Caco-2 (cell line): ENCODE data around the gene ABCF1. TPM values are rescaled to one million over a fixed set of nuclear protein-coding genes. Genes with fewer than 3 reads are reported as not detected.
A peak's percentile ranks its signal among the peaks of the same experiment; 100 is the strongest.

ENCODE experiments used
- BruUV-seq: library from RNA; stranded (reverse); fragments of 400-500 nt; replicated peaks from 2 replicates; lab custom pipeline; 2021; lab: Mats Ljungman, UMichigan
- CTCF ChIA-PET: fragments of 300-600 bp; sonication (Branson Sonifier 250); formaldehyde crosslinking; loops from one replicate; lab custom pipeline; 2022; ENCODE audit warnings: antibody characterized with exemption; lab: Charles Lee
- POLR2A ChIA-PET: fragments of 300-600 bp; sonication (Branson Sonifier 250); formaldehyde crosslinking; loops from one replicate; lab custom pipeline; 2022; ENCODE audit warnings: antibody characterized with exemption; lab: Charles Lee
- DNase-seq, 2 experiments: peaks; one replicate each; pipeline versions ENCODE4 v3.0.0 to v3.0.0-alpha.2; 2020 to 2022
- H3K27me3 ChIP-seq: replicated peaks from 2 replicates; pipeline ENCODE4 v1.6.0; 2011; ENCODE audit warnings: low read length; ENCODE audit not compliant: control insufficient read depth, insufficient read depth
- H3K36me3 ChIP-seq: 2 replicates; pipeline ENCODE4 v1.5.1; 2011; ENCODE audit warnings: low read length; ENCODE audit not compliant: control insufficient read depth, insufficient read depth
- H3K4me1 ChIP-seq: fragments of 250-450 bp; sonication (Bioruptor Pico); 2 replicates; pipeline ENCODE4 v1.5.1; 2020; ENCODE audit warnings: mild to moderate bottlenecking
- H3K4me3 ChIP-seq: 2 replicates; pipeline ENCODE4 v1.5.1; 2011; ENCODE audit warnings: low read depth, mild to moderate bottlenecking, control low read depth, low read length
- H3K9me3 ChIP-seq: fragments of 250-450 bp; sonication (Bioruptor Pico); 2 replicates; pipeline ENCODE4 v1.5.1; 2020; ENCODE audit warnings: mild to moderate bottlenecking, moderate library complexity
- H3K27ac Mint-ChIP-seq: one replicate; pipeline ENCODE4 v1.8.0; 2022; ENCODE audit warnings: mixed read lengths; ENCODE audit not compliant: unreplicated experiment
- H3K27me3 Mint-ChIP-seq: one replicate; pipeline ENCODE4 v1.8.0; 2022; ENCODE audit warnings: mixed read lengths; ENCODE audit not compliant: insufficient read depth, unreplicated experiment
- H3K36me3 Mint-ChIP-seq: one replicate; pipeline ENCODE4 v1.8.0; 2022; ENCODE audit warnings: mild to moderate bottlenecking, mixed read lengths; ENCODE audit not compliant: insufficient read depth, unreplicated experiment
- H3K4me1 Mint-ChIP-seq: one replicate; pipeline ENCODE4 v1.8.0; 2022; ENCODE audit warnings: low read depth, mixed read lengths; ENCODE audit not compliant: unreplicated experiment
- H3K4me3 Mint-ChIP-seq: one replicate; pipeline ENCODE4 v1.8.0; 2022; ENCODE audit warnings: mild to moderate bottlenecking, moderate library complexity, mixed read lengths; ENCODE audit not compliant: unreplicated experiment
- H3K9me3 Mint-ChIP-seq: one replicate; pipeline ENCODE4 v1.8.0; 2022; ENCODE audit warnings: mixed read lengths; ENCODE audit not compliant: unreplicated experiment
- CTCF ChIP-seq, 2 experiments: fragments of 200-600 bp in 1 of 2; IDR thresholded peaks; 1 replicate in 1 of 2; 2 replicates in 1 of 2; pipeline versions ENCODE4 v1.5.1 to v1.8.0; 2011 to 2022; ENCODE audit warnings: antibody characterized with exemption in 1 of 2, control low read depth in 1 of 2, inconsistent platforms in 1 of 2, low read depth in 1 of 2, low read length in 1 of 2, mild to moderate bottlenecking in 1 of 2, moderate library complexity in 1 of 2; ENCODE audit not compliant: insufficient read depth in 1 of 2, severe bottlenecking in 1 of 2, unreplicated experiment in 1 of 2
- intact Hi-C: fragments of 100-400 bp; cut with micrococcal nuclease; formaldehyde crosslinking; loops from one replicate; pipeline ENCODE4 v1.10.0; 2022; ENCODE audit not compliant: unreplicated experiment
- total RNA-seq: library from RNA; stranded (reverse); gene quantifications from 2 replicates; pipeline ENCODE4 v1.2.3, GENCODE V29; 2022

Gene ABCF1
- total RNA-seq, 1 experiment from 2014 or later = 93.7 TPM

- no peak for TF ChIP-seq CTCF (IDR thresholded peaks at IDR 0.05; ENCODE audit: insufficient read depth in 1 of 2, low read depth in 1 of 2, low read length in 1 of 2, severe bottlenecking in 1 of 2, unreplicated experiment in 1 of 2)
- CTCF ChIA-PET = interaction anchor here (0.7 to 1.0 kb wide), 4 partner anchors 18 to 328 kb away, joined by 3 to 8 read pairs (median 6); no protein-coding TSS in a partner anchor
- H3K4me3 Mint-ChIP-seq = peak overlapping the region; percentile 78
- H3K36me3 Mint-ChIP-seq = peaks cover 80% of the 10 kb centered on the region
- Histone ChIP-seq H3K9me3 (no peaks in the 10 kb centered on the region), H3K4me3 (no peak overlapping the region), H3K27me3 (no peaks in the 10 kb centered on the region), H3K4me1 (no peaks in the 10 kb centered on the region), H3K36me3 (peaks cover 2% of the 10 kb centered on the region)
- BruUV-seq = no TSS peak
- peaks cover 22% of the 10 kb centered on the region for H3K4me1 Mint-ChIP-seq
- peak overlapping the region; percentile 96 for H3K27ac Mint-ChIP-seq
- peaks cover 6% of the 10 kb centered on the region for H3K27me3 Mint-ChIP-seq
- no peak for DNase-seq
- intact Hi-C loops = no loop called here
- no peaks in the 10 kb centered on the region for H3K9me3 Mint-ChIP-seq
- POLR2A ChIA-PET = interaction anchor here (0.5 to 2.0 kb wide), 15 partner anchors 8 to 1046 kb away, joined by 3 to 22 read pairs (median 5); partner anchors contain the start of genes ABCF1, C6orf47, MDC1 and PRR3
Measured at GRCh38 chr6:30614044-30614842, 43.0 kb downstream of the ABCF1 start.

GRCh38 chr6:30614843-30615218 is 43.6 kb downstream of the ABCF1 start:
- H3K9me3 ChIP-seq = no peaks in the 10 kb centered on the region
- H3K27me3 ChIP-seq = no peaks in the 10 kb centered on the region
- peaks cover 2% of the 10 kb centered on the region; the same call in 1 of the 2 replicates for H3K36me3 ChIP-seq
- H3K4me1 ChIP-seq = no peaks in the 10 kb centered on the region
- Mint-ChIP-seq H3K36me3 (peaks cover 80% of the 10 kb centered on the region), H3K27ac (peak overlapping the region; percentile 96), H3K27me3 (peaks cover 6% of the 10 kb centered on the region), H3K9me3 (no peaks in the 10 kb centered on the region), H3K4me3 (peak overlapping the region; percentile 78), H3K4me1 (peaks cover 22% of the 10 kb centered on the region)
- peak overlapping the region; percentile 77; the same call in 1 of the 2 replicates for H3K4me3 ChIP-seq
- POLR2A ChIA-PET = interaction anchor here (0.6 to 2.0 kb wide), 15 partner anchors 8 to 466 kb away, joined by 3 to 22 read pairs (median 6); partner anchors contain the start of genes ABCF1, MDC1 and PRR3
- BruUV-seq = no TSS peak
- intact Hi-C loops = no loop called here
- DNase-seq = peak; percentile 88 to 90
- no peak for TF ChIP-seq CTCF (IDR thresholded peaks at IDR 0.05; ENCODE audit: insufficient read depth in 1 of 2, low read depth in 1 of 2, low read length in 1 of 2, severe bottlenecking in 1 of 2, unreplicated experiment in 1 of 2)
- CTCF ChIA-PET = interaction anchor here (0.7 to 1.0 kb wide), 4 partner anchors 18 to 328 kb away, joined by 3 to 8 read pairs (median 6); no protein-coding TSS in a partner anchor

GRCh38 chr6:30615219-30615957 is 44.1 kb downstream of the ABCF1 start:
- Histone ChIP-seq H3K36me3 (peaks cover 2% of the 10 kb centered on the region; the same call in 1 of the 2 replicates), H3K4me1 (no peaks in the 10 kb centered on the region), H3K27me3 (no peaks in the 10 kb centered on the region), H3K9me3 (no peaks in the 10 kb centered on the region), H3K4me3 (peak overlapping the region; percentile 77)
- H3K36me3 Mint-ChIP-seq = peaks cover 76% of the 10 kb centered on the region
- POLR2A ChIA-PET = interaction anchor here (0.6 to 2.0 kb wide), 17 partner anchors 9 to 466 kb away, joined by 3 to 22 read pairs (median 5); partner anchors contain the start of genes ABCF1, DHX16, MDC1 and PRR3
- CTCF ChIA-PET = interaction anchor here (0.7 to 1.0 kb wide), 4 partner anchors 19 to 327 kb away, joined by 3 to 8 read pairs (median 6); no protein-coding TSS in a partner anchor
- no peaks in the 10 kb centered on the region for H3K9me3 Mint-ChIP-seq
- no peak for TF ChIP-seq CTCF (IDR thresholded peaks at IDR 0.05; ENCODE audit: insufficient read depth in 1 of 2, low read depth in 1 of 2, low read length in 1 of 2, severe bottlenecking in 1 of 2, unreplicated experiment in 1 of 2)
- H3K4me1 Mint-ChIP-seq = peaks cover 22% of the 10 kb centered on the region
- intact Hi-C loops = no loop called here
- peak overlapping the region; percentile 78 for H3K4me3 Mint-ChIP-seq
- peak; percentile 57 to 66 for DNase-seq
- peaks cover 6% of the 10 kb centered on the region for H3K27me3 Mint-ChIP-seq
- TSS peak; percentile 26 for BruUV-seq
- peak overlapping the region; percentile 96 for H3K27ac Mint-ChIP-seq
